ENCODE results near the gene DYNLRB1.

DNA sequence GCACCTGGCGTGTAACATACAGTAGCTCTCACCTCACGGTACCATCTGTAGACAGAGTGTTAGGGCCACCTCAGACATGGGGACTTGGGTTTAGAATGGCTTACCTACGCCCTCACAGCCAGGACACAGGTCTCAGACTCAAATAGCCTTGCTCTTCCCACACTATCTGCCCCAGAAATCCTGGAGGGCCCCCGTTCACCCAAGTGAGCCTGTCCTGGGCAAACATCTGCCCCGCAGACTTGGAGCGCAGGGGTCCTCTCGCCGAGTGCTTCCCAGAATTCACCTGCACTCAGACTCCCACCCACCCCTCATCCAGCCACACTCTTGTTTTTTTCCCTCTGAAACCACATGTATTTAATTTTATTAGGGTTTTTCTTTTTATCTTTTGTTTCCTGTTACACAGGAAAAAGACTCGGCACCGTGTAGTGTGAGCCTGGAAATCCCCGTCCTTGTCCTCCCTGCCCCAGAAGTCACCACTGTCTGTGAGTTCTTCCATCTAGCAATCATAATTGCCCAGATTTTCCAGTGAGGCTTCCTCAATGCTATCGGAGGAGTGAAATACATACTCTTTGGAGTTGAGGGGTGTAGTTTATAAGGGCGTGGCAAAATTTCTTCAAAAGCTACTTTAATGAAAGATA is 25.2 kb downstream of the DYNLRB1 start:
- no peak for TF ChIP-seq JUND (IDR thresholded peaks at IDR 0.05)
- TF ChIP-seq, protein P1, sequence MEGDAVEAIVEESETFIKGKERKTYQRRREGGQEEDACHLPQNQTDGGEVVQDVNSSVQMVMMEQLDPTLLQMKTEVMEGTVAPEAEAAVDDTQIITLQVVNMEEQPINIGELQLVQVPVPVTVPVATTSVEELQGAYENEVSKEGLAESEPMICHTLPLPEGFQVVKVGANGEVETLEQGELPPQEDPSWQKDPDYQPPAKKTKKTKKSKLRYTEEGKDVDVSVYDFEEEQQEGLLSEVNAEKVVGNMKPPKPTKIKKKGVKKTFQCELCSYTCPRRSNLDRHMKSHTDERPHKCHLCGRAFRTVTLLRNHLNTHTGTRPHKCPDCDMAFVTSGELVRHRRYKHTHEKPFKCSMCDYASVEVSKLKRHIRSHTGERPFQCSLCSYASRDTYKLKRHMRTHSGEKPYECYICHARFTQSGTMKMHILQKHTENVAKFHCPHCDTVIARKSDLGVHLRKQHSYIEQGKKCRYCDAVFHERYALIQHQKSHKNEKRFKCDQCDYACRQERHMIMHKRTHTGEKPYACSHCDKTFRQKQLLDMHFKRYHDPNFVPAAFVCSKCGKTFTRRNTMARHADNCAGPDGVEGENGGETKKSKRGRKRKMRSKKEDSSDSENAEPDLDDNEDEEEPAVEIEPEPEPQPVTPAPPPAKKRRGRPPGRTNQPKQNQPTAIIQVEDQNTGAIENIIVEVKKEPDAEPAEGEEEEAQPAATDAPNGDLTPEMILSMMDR (IDR thresholded peaks at IDR 0.05; ENCODE audit: low read depth, low read length, missing input control), result no peak
- TF ChIP-seq YY1 (IDR thresholded peaks at IDR 0.05), result no peak
- no peak for TF ChIP-seq SP1 (IDR thresholded peaks at IDR 0.05)
- TF ChIP-seq TAF1 (conservative IDR thresholded peaks at IDR 0.05), result no peak
- TF ChIP-seq, protein P2, sequence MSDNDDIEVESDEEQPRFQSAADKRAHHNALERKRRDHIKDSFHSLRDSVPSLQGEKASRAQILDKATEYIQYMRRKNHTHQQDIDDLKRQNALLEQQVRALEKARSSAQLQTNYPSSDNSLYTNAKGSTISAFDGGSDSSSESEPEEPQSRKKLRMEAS (IDR thresholded peaks at IDR 0.05), result no peak
- no peak for TF ChIP-seq EGR1 (IDR thresholded peaks at IDR 0.05; ENCODE audit: low read depth in 2 of 2)
